CD4-positive, alpha-beta T cell treated with Interleukin-21 for 1 hour (primary cell): ENCODE results near the gene EIF4B.
"Not testable (repeated sequence)": the region's sequence is repeated elsewhere in the genome, so short reads cannot be mapped to it uniquely, and the experiment has no call there.

Experiments
- DNase-seq: peaks from one replicate; pipeline ENCODE4 v3.0.0-alpha.2; 2020

Gene EIF4B

GRCh38 chr12:52993558-52993869 is 12.7 kb upstream of the EIF4B start:
- DNase-seq = no peak

GRCh38 chr12:53004178-53004577 is 2.1 kb upstream of the EIF4B start:
- no peak for DNase-seq

- no peak for DNase-seq
Measured at GRCh38 chr12:53004582-53004981, 1.7 kb upstream of the EIF4B start.

- no peak for DNase-seq
Measured at GRCh38 chr12:53005215-53005985, 856 bp upstream of the EIF4B start.

DNA sequence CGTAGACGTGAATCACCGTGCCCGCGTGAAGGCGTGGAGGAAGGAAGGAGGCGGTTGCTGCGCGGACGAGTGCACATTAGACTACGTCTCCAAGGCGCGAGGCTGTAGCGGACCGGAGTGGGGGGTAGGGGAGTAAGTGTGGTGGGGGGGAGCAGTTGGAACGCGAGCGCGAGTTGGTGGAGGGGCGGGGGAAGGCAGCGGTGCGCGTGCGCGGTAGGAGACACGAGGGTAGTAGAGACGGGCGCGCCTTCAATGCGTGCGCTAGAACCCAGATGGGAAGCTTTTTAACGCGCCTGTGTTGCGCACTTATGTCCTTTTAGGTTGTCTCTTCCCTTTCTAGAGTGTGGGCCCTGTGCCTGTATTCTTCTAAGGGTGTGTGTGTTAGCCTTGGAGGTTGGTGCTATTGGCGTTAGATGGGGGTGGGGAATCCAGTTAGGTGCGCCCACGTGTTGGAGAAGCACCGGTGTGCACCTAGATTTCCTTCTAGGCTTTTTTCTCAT is 604 bp downstream of the EIF4B start:
- peak; percentile 80 for DNase-seq

GRCh38 chr12:53007343-53007742 is 1.1 kb downstream of the EIF4B start:
- no peak for DNase-seq

- not testable (repeated sequence) for DNase-seq
Measured at GRCh38 chr12:53008760-53009159, 2.5 kb downstream of the EIF4B start.

GRCh38 chr12:53010955-53011354 is 4.7 kb downstream of the EIF4B start:
- no peak for DNase-seq

- no peak for DNase-seq
Measured at GRCh38 chr12:53011889-53012288, 5.6 kb downstream of the EIF4B start.

- DNase-seq = no peak
Measured at GRCh38 chr12:53012928-53013327, 6.7 kb downstream of the EIF4B start.

GRCh38 chr12:53014709-53015108 is 8.5 kb downstream of the EIF4B start:
- no peak for DNase-seq

- no peak for DNase-seq
Measured at GRCh38 chr12:53025250-53025649, 19.0 kb downstream of the EIF4B start.

DNA sequence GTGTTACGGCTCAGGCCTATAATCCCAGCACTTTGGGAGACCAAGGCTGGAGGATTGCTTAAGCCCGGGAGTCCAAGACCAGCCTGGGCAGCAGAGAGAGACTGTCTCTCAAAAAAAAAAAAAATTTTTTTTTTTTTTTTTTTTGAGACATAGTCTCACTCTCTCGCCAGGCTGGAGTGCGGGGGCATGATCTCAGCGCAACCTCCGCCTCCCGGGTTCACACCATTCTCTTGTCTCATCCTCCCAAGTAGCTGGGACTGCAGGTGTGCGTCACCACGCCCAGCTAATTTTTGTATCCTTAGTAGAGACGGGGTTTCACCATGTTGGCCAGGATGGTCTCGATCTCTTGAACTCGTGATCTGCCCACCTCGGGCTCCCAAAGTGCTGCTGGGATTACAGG is 20.8 kb downstream of the EIF4B start:
- not testable (repeated sequence) for DNase-seq

- no peak for DNase-seq
Measured at GRCh38 chr12:53031616-53032015, 25.4 kb downstream of the EIF4B start.

- DNase-seq = not testable (repeated sequence)
Measured at GRCh38 chr12:53033832-53034231, 27.6 kb downstream of the EIF4B start.

DNA sequence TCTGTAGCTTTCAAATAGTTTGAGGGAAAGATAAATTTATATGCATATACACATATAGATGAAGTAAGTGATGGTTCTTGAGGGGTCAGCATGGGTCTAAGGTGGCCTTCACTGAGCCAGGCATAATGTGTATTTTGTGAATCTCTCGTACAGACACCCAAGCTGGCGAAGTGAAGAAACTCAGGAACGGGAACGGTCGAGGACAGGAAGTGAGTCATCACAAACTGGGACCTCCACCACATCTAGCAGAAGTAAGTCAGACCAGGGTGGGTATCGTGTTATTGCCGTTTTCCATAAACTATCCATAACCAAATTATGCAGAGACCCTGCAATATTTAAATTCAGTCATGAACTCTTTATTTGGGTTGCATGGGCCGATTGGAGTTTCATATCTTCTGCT is 28.2 kb downstream of the EIF4B start:
- DNase-seq = no peak

- DNase-seq = no peak
Measured at GRCh38 chr12:53036802-53037201, 30.5 kb downstream of the EIF4B start.

DNA sequence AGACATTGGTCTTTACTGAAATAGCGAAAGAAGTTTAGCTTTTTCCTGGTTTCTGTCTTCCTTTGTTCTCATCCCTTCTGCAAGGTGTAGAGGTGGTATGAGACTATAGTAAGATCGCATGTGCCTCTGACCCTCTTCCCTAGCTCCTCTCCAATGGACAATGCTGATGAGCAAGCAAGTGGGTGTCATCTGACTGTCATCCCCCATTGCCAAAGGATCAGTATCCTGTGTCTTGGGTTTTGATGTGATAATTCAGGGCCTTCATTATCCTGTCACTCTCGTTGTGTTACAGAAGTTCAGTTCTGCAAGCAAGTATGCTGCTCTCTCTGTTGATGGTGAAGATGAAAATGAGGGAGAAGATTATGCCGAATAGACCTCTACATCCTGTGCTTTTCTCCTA is 33.6 kb downstream of the EIF4B start:
- DNase-seq = no peak

- no peak for DNase-seq
Measured at GRCh38 chr12:53042607-53043454, 36.6 kb downstream of the EIF4B start.

DNA sequence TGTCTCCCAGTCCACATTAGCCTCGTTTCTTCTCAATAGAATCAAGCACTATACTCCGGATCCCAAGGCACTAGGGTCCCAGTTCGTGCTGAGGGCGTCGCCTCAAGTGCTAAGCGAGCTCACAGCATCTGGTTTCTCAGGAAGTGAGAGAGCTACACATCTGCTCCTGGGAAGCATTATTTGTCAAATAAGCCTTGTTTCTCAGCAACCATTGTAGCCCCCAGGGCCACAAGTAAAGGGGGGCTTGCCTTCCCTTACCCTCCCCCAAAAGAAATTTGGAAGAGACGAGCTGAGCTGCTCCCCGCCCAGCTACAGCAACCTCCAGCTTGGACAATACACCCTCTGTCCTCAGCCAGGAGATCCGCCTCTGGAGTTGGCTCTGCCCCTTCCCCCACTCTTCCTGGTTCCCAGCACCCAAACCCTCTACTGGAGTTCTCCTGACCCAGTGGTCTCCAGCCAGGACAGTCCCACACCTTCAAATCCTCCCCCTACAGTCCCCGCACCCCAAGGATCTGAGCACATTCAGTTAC is 37.9 kb downstream of the EIF4B start:
- DNase-seq = no peak

- no peak for DNase-seq
Measured at GRCh38 chr12:53044896-53045695, 38.8 kb downstream of the EIF4B start.

- no peak for DNase-seq
Measured at GRCh38 chr12:53045696-53046045, 39.4 kb downstream of the EIF4B start.

GRCh38 chr12:53046655-53047220 is 40.5 kb downstream of the EIF4B start:
- no peak for DNase-seq
